Endometrial microvascular endothelial cells (primary cell): Measurements from ENCODE around the gene METRNL. TPM values are rescaled to one million over a fixed set of nuclear protein-coding genes. Genes with fewer than 3 reads are reported as not detected.
"Not testable (repeated sequence)": the region's sequence is repeated elsewhere in the genome, so short reads cannot be mapped to it uniquely, and the experiment has no call there.

Experiments
- in situ Hi-C: cut with HindIII; loops from 2 replicates; pipeline ENCODE4 v1.10.0; 2017; ENCODE audit warnings: low sequenced_read_pairs, low pct_unique_long_range_greater_than_20kb; ENCODE audit errors: inconsistent ontology term
- total RNA-seq: library from RNA; depleted of rRNA; stranded (reverse); fragments of >200 nt; gene quantifications from one replicate; pipeline ENCODE4 v1.2.3, GENCODE V29; 2015; ENCODE audit errors: inconsistent ontology term

METRNL gene
- total RNA-seq, 1 donor from 2014 or later, result 11.9 TPM

- in situ Hi-C loops, result no loop called here
Measured at GRCh38 chr17:83050651-83051395, 28.6 kb upstream of the METRNL start.

DNA sequence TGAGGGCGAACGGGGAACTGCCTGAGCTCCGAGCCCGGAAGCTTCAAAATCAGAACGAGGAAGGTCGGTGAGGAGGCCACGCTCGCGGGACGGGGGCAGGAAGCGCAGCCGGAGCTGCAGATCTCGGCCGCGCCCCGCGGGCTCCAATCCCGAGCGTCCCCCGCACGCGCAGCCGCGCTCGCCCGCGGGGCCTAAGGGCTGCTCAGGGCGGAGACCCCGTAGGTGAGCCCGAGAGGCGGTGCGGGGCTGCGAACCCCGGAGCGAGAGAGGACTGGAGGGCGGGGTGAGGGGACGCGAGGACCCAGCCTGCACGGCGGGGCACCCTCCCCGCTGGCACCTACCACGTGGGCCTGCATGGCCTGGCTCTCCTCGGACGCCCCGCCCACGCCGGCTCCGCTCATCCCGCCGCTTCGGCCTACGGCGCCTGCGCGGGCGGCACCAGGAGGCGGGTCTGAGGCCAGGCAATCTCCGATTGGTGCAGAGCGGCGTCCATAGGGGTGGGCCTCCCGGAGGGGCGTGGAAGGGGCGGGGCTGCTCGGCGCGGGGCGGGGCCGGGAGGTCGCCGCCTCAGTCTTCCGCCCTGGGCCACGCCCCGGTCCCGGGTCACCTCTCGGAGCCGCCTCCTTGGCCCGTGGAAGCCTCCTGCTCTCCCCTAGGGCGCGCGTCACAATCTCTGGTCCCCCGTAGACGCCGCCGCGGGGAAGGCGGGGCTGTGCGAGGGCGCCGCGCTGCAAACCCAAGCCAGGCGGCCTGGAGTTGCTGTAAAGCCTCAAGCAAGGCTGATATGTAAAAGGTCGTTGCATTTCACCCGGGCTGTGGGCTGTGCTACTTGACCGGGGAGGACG is 27.8 kb upstream of the METRNL start:
- in situ Hi-C loops, result no loop called here

GRCh38 chr17:83052241-83052564 is 27.2 kb upstream of the METRNL start:
- in situ Hi-C loops, result no loop called here

DNA sequence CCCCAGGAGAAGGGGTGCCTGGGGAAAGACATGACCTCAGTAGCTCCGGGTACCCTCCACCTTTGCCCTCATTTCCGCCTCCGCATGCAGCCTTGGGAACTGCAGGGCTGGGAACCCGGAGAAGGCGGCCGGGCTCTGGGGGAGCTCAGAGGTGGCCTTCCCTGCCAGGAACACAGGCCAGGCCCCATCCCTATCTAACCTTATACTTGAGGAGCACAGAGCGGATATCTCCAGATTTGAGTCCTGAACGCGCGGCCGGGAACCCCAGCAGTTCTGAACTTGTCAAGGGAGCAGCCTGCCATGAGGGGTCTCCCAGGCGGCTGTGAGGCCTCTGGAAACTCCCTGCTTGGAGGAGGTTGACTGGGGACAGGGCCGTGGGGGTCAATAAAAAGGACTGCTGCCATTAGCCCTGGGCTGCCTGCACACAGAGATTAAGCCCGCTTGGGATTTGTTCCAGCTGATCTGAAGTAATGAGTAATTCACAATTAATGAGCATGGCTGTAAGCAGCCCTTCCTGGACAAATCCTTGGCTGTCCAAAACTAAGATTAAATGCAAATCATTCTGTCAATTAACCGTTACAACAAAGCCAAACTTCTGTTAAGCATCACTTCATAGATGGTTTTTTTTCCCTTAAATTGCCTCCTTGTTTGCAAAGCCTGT is 26.3 kb upstream of the METRNL start:
- in situ Hi-C loops, result no loop called here

GRCh38 chr17:83053739-83054451 is 25.5 kb upstream of the METRNL start:
- in situ Hi-C loops, result no loop called here

DNA sequence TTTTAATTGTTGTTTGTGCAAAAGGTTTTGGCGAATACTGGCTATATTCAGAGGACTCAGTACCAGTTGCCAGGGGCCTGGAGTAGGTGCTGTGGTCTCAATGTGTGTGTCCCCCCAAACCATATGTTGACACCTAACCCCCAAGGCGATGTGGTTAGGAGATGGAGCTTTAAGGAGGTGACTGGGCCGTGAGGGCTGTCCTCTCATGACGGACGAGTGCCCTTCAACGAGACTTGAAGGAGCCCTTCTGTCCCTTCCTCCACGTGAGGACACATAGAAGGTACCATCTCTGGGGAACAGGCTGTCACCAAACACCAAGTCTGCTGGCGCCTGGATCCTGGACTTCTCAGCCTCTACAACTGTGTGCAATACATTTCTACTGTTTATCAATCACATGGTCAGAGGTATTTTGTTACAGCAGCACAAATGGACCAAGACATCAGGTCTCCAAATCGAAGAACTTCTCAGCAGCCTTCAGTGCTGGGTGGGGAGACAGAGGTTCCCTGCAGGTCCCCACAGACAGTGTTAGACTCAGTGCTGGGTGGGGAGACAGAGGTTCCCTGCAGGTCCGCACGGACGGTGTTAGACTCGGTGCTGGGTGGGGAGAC is 24.8 kb upstream of the METRNL start:
- in situ Hi-C loops, result no loop called here

GRCh38 chr17:83055176-83055575 is 24.2 kb upstream of the METRNL start:
- in situ Hi-C loops, result not testable (repeated sequence)

DNA sequence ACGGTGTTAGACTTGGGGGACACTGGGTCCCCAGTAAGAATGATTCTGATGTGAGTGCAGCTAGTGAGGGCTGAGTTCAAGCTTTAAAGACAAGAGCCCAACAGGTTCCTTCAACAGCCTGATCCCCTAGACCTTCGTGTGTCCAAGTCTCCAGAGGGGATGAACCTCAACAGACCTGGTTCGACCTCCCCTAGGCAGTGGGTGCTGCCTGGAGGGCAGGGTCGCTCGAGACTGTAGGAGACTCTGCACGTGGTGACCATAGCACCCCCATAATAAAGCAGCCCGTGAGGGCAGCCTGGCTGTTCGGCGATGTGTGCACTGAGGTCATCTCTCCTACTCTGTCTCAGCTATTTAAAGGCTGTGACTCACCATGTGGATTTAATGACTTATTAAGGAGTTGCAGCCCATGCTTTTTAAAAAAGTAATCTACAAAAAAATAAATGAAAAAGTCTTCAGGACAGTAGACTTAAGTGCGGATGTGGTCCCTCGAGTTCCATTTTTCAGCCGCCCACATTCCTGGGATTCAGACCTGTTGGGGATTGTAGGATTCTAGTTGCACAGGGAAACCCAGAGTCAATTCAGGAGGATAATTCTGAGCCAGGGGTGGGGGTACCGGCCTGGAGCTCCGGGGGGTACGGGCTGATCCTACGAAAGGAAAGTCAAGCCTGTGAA is 23.4 kb upstream of the METRNL start:
- in situ Hi-C loops, result no loop called here

GRCh38 chr17:83056583-83057396 is 22.6 kb upstream of the METRNL start:
- in situ Hi-C loops, result no loop called here

- in situ Hi-C loops, result no loop called here
Measured at GRCh38 chr17:83057397-83057761, 22.0 kb upstream of the METRNL start.

GRCh38 chr17:83057793-83058265 is 21.6 kb upstream of the METRNL start:
- in situ Hi-C loops, result no loop called here

- in situ Hi-C loops, result no loop called here
Measured at GRCh38 chr17:83058266-83058798, 21.1 kb upstream of the METRNL start.

DNA sequence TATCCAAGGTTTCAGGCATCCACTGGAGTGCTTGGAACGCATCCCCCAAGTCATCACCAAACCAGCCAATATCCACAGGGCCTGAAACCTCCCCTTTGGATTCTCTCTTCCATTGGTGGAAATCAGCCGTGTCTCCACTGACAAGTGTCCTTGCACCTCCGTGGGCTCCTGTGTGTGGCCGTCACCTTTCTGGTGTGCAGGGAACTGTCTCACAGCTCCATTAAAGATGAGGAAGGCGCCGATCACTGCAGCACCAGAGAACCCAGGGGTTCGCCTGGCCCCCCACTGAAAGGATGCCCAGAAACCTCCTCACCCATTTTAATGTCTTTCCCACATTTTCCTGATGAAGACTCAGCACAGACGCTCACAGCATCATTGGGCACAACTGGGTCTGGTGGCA is 17.8 kb upstream of the METRNL start:
- in situ Hi-C loops, result no loop called here

- in situ Hi-C loops, result no loop called here
Measured at GRCh38 chr17:83062011-83062817, 17.2 kb upstream of the METRNL start.

DNA sequence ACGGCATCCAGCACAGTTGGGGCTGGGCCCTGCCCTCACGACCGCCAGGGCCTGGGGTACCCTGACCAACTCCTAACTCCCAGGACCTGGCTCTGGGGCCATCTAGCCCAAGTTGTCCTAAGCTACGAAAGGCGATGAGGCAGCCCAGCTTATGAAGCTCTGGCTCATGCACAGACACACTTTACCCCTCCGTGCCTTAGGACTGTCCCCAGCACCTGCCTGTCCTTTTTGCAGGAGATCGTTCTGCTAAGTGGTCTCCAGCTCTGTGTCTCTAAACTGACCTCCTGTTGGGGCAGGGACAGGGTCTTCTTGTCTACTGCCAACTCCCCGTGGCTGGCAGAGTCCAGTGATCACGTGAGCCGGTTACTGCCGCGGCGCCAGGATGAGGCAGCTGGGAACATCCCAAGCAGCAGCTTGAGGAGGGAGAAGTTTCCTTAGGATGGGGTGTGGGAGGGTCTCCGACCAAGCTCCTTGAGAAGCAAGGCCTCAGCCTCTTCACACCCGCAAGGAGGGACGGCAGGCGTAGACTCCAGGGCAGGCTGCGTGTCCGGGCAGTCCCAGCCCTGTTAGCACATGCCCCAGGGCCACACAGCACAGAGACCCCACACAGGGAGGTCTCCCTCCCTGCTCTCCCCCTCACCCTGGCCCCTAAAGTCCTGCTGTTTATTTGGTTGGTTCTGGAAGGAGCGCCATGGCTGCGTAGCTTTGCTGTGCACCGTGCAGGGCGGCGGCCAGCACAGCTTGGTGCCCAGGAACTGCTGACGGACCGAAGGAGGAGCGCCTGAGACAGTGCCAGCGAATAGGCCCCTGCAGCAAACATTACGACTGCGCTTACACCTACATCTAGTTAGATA is 16.4 kb upstream of the METRNL start:
- in situ Hi-C loops, result no loop called here
